WTC11 (cell line): ENCODE results near the gene NEK7.

ENCODE experiments used
- CREB1 ChIP-seq: sonication (generic); formaldehyde crosslinking; IDR thresholded peaks from 2 replicates; pipeline ENCODE4 v1.8.0; 2023; ENCODE audit warnings: mild to moderate bottlenecking, missing genetic modification reagents
- CTCF ChIP-seq: fragments of 200-600 bp; IDR thresholded peaks from 2 replicates; pipeline ENCODE4 v1.8.0; 2022; ENCODE audit warnings: antibody characterized with exemption
- FOXJ3 ChIP-seq: sonication (generic); formaldehyde crosslinking; IDR thresholded peaks from 2 replicates; pipeline ENCODE4 v1.9.0; 2021; ENCODE audit warnings: missing genetic modification reagents, mild to moderate bottlenecking, borderline replicate concordance
- NFYB ChIP-seq: sonication (generic); formaldehyde crosslinking; conservative IDR thresholded peaks from 2 replicates; pipeline ENCODE4 v1.8.0; 2022; ENCODE audit warnings: low read depth, missing genetic modification reagents
- NR3C1 ChIP-seq: sonication (generic); formaldehyde crosslinking; conservative IDR thresholded peaks from 2 replicates; pipeline ENCODE4 v1.8.1; 2023; ENCODE audit warnings: low read depth, mild to moderate bottlenecking, missing genetic modification reagents
- SMAD4 ChIP-seq: sonication (generic); formaldehyde crosslinking; IDR thresholded peaks from 2 replicates; pipeline ENCODE4 v1.8.0; 2022; ENCODE audit warnings: mild to moderate bottlenecking, missing genetic modification reagents
- ZNF121 ChIP-seq: sonication (generic); formaldehyde crosslinking; IDR thresholded peaks from 2 replicates; pipeline ENCODE4 v1.8.0; 2023; ENCODE audit warnings: missing genetic modification reagents
- ZNF317 ChIP-seq: sonication (generic); formaldehyde crosslinking; IDR thresholded peaks from 2 replicates; pipeline ENCODE4 v1.8.1; 2023; ENCODE audit warnings: low read depth, mild to moderate bottlenecking, moderate library complexity, missing genetic modification reagents, borderline replicate concordance

DNA sequence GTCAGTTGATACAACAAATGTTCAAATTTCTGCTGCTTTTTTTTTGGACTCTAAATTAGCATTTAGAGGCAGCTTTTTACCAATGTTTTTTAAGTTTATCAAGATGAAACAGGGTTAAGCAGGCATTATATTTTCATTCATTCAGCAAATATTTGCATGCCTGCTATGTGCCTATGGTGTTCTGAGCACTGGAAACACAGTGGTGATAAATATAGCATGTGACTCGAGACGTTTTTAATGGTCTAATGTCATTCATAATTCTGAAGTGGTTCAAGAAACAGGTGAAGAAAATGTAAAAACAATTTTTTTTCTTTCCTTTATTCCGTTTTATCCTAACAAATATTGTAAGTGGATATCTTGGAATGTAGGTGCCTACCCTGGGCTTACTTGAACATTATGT, 26.8 kb downstream of the NEK7 start:
- no peak for TF ChIP-seq CTCF
- TF ChIP-seq SMAD4 (CRISPR knock-in tag) = no peak
- no peak for TF ChIP-seq ZNF317 (CRISPR knock-in tag)
- no peak for TF ChIP-seq NFYB (CRISPR knock-in tag)
- no peak for TF ChIP-seq ZNF121
- no peak for TF ChIP-seq FOXJ3 (CRISPR knock-in tag)
- no peak for TF ChIP-seq CREB1 (CRISPR knock-in tag)
- no peak for TF ChIP-seq NR3C1 (CRISPR knock-in tag)
